ENCODE measurements around the gene ACTR5. TPM values are rescaled to one million over a fixed set of nuclear protein-coding genes. Genes with fewer than 3 reads are reported as not detected.

The ACTR5 gene
- total and polyA plus RNA-seq, 2 donors (not counting 3 experiments of a cell fraction or from before 2014, with no cell fraction given), result 8.8 to 11.3 TPM

DNA sequence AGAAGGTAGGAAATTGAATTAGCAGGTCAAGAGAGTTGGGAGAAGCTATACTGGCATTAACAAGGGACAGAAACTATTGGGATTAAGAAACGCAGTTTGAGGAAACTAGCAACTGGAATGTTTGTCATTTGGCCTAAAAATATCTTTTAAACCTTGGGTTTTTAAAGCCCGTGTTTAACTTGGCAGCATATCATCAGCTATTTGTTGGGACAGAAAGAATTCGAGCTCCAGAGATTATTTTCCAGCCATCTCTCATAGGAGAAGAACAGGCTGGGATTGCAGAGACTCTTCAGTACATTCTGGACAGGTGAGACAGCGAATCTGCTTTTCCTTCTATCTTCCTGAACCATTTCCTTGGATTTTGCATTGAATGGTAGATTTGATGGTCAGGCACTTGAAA, 17.8 kb downstream of the ACTR5 start:
- no peak for DNase-seq (ENCODE audit: low read depth, low spot score)
- CTCF ChIA-PET, result interaction anchor here (1.6 kb wide), 1 partner anchor 9 kb away, joined by 5 read pairs; no protein-coding TSS in a partner anchor
- dilution Hi-C loops (cut with MboI; ENCODE audit: extremely low pct_ligation_motif_present, low sequenced_read_pairs), result no loop called here

More for the DNA sequence above, 17.8 kb downstream of the ACTR5 start:
- Histone ChIP-seq H3K4me1 (ENCODE audit: control insufficient read depth, extremely low read depth, insufficient read depth, low read length) (peaks cover 10% of the 10 kb centered on the region), H4K20me1 (replicated peaks; ENCODE audit: control insufficient read depth, extremely low read depth, insufficient read depth, low read length) (no peaks in the 10 kb centered on the region), H2AFZ (ENCODE audit: low read depth, low read length) (no peak overlapping the region), H3K4me2 (ENCODE audit: insufficient read depth, low read length) (no peak overlapping the region), H3K9me1 (replicated peaks; ENCODE audit: control insufficient read depth, extremely low read depth, insufficient read depth, low read length) (no peaks in the 10 kb centered on the region), H3K4me3 (replicated peaks in 1 of 3; ENCODE audit: insufficient read depth in 1 of 3, low read depth in 1 of 3, low read length in 3 of 3) (no peak overlapping the region), H3K27ac (ENCODE audit: insufficient read depth, low read depth, low read length) (no peak overlapping the region), H3K27me3 (ENCODE audit: control insufficient read depth in 2 of 2, insufficient read depth in 2 of 2, low read length in 2 of 2) (no peaks in the 10 kb centered on the region), H3K36me3 (ENCODE audit: control insufficient read depth in 2 of 2, extremely low read depth in 1 of 2, insufficient read depth in 2 of 2, low read length in 2 of 2) (peaks cover 7 to 17% of the 10 kb centered on the region in 2 experiments), H3K79me2 (ENCODE audit: control insufficient read depth, insufficient read depth, low read length) (no peaks in the 10 kb centered on the region), H3K9me3 (replicated peaks; ENCODE audit: control insufficient read depth, insufficient read depth, low read length) (no peaks in the 10 kb centered on the region), H3K9ac (replicated peaks; ENCODE audit: extremely low read depth, insufficient read depth, low read length) (no peak overlapping the region)
- POLR2A ChIA-PET, result no interaction called here
- no TSS peak for BruUV-seq (replicated peaks)
- intact Hi-C loops (cut with micrococcal nuclease), result no loop called here
- TF ChIP-seq JUN (IDR thresholded peaks at IDR 0.05; ENCODE audit: borderline replicate concordance, insufficient read depth, insufficient read length, low read depth) (no peak), EZH2 (IDR thresholded peaks at IDR 0.05; ENCODE audit: borderline replicate concordance, low read depth, low read length, severe bottlenecking) (no peak), POLR2AphosphoS5 (IDR thresholded peaks at IDR 0.05; ENCODE audit: insufficient read depth, low read depth, low read length) (no peak), GATA2 (IDR thresholded peaks at IDR 0.05; ENCODE audit: insufficient read depth, insufficient read length, low read depth, low read length) (no peak), FOS (IDR thresholded peaks at IDR 0.05; ENCODE audit: borderline replicate concordance, insufficient read depth, low read length) (no peak), POLR2A (IDR thresholded peaks at IDR 0.05; ENCODE audit: low read depth, low read length) (no peak), MYC (IDR thresholded peaks at IDR 0.05; ENCODE audit: low read depth, low read length) (no peak)
- TF ChIP-seq, protein P1, sequence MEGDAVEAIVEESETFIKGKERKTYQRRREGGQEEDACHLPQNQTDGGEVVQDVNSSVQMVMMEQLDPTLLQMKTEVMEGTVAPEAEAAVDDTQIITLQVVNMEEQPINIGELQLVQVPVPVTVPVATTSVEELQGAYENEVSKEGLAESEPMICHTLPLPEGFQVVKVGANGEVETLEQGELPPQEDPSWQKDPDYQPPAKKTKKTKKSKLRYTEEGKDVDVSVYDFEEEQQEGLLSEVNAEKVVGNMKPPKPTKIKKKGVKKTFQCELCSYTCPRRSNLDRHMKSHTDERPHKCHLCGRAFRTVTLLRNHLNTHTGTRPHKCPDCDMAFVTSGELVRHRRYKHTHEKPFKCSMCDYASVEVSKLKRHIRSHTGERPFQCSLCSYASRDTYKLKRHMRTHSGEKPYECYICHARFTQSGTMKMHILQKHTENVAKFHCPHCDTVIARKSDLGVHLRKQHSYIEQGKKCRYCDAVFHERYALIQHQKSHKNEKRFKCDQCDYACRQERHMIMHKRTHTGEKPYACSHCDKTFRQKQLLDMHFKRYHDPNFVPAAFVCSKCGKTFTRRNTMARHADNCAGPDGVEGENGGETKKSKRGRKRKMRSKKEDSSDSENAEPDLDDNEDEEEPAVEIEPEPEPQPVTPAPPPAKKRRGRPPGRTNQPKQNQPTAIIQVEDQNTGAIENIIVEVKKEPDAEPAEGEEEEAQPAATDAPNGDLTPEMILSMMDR (IDR thresholded peaks at IDR 0.05; ENCODE audit: extremely low read depth in 1 of 2, insufficient read depth in 1 of 2, low read depth in 1 of 2, low read length in 2 of 2), result no peak
- TF ChIP-seq, protein P2, sequence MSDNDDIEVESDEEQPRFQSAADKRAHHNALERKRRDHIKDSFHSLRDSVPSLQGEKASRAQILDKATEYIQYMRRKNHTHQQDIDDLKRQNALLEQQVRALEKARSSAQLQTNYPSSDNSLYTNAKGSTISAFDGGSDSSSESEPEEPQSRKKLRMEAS (IDR thresholded peaks at IDR 0.05; ENCODE audit: insufficient read depth, insufficient read length), result no peak
- peak; percentile 73 for FAIRE-seq
